IPS-15b (cell line): ENCODE data around the gene KCNG4.

Experiments
- H3K27me3 ChIP-seq: one replicate; pipeline ENCODE4 v1.6.1; 2013; ENCODE audit warnings: low read length; ENCODE audit not compliant: control insufficient read depth, insufficient read depth
- H3K36me3 ChIP-seq: one replicate; pipeline ENCODE4 v1.6.1; 2013; ENCODE audit warnings: low read length; ENCODE audit not compliant: control insufficient read depth, insufficient read depth
- H3K4me1 ChIP-seq: one replicate; pipeline ENCODE4 v1.6.1; 2013; ENCODE audit warnings: mild to moderate bottlenecking, low read length; ENCODE audit not compliant: control insufficient read depth, insufficient read depth
- H3K4me3 ChIP-seq: one replicate; pipeline ENCODE4 v1.5.1; 2013; ENCODE audit warnings: low read depth, low read length
- H3K9ac ChIP-seq: one replicate; pipeline ENCODE4 v1.6.1; 2013; ENCODE audit warnings: low read depth, mild to moderate bottlenecking, low read length
- H3K9me3 ChIP-seq: one replicate; pipeline ENCODE4 v1.6.1; 2013; ENCODE audit warnings: mild to moderate bottlenecking, low read length; ENCODE audit not compliant: control insufficient read depth, insufficient read depth

The KCNG4 gene

GRCh38 chr16:84239909-84240308, at the start of gene KCNG4:
TSS of gene KCNG4 (minus strand) at chr16:84240012. CDS start at chr16:84237485, 2,527 bp downstream.
- H3K27me3 ChIP-seq, result no peaks in the 10 kb centered on the region
- no peaks in the 10 kb centered on the region for H3K4me1 ChIP-seq
- no peaks in the 10 kb centered on the region for H3K36me3 ChIP-seq
- H3K9ac ChIP-seq, result no peak within 1 kb of the TSS
- H3K4me3 ChIP-seq, result no peak within 1 kb of the TSS
- no peaks in the 10 kb centered on the region for H3K9me3 ChIP-seq

- H3K9me3 ChIP-seq, result no peaks in the 10 kb centered on the region
- no peaks in the 10 kb centered on the region for H3K36me3 ChIP-seq
- H3K9ac ChIP-seq, result no peak overlapping the region
- H3K4me3 ChIP-seq, result no peak overlapping the region
- peaks cover 2% of the 10 kb centered on the region for H3K27me3 ChIP-seq
- H3K4me1 ChIP-seq, result peaks cover 7% of the 10 kb centered on the region
Measured at GRCh38 chr16:84288902-84289301, 49.1 kb upstream of the KCNG4 start.

GRCh38 chr16:84286578-84287240, 46.9 kb upstream of the KCNG4 start:
- Histone ChIP-seq H3K9me3 (no peaks in the 10 kb centered on the region), H3K4me1 (peaks cover 16% of the 10 kb centered on the region), H3K27me3 (no peaks in the 10 kb centered on the region), H3K36me3 (no peaks in the 10 kb centered on the region), H3K9ac (no peak overlapping the region), H3K4me3 (no peak overlapping the region)

GRCh38 chr16:84284154-84284722, 44.4 kb upstream of the KCNG4 start:
- Histone ChIP-seq H3K9me3 (no peaks in the 10 kb centered on the region), H3K36me3 (no peaks in the 10 kb centered on the region), H3K9ac (peak overlapping the region; percentile 47), H3K4me3 (peak overlapping the region; percentile 22), H3K27me3 (no peaks in the 10 kb centered on the region), H3K4me1 (peaks cover 18% of the 10 kb centered on the region)

GRCh38 chr16:84283314-84284153, 43.7 kb upstream of the KCNG4 start:
- Histone ChIP-seq H3K36me3 (no peaks in the 10 kb centered on the region), H3K4me3 (peak overlapping the region; percentile 22), H3K4me1 (peaks cover 24% of the 10 kb centered on the region), H3K9ac (peak overlapping the region; percentile 47), H3K9me3 (no peaks in the 10 kb centered on the region), H3K27me3 (no peaks in the 10 kb centered on the region)

GRCh38 chr16:84282533-84282932, 42.7 kb upstream of the KCNG4 start:
- H3K27me3 ChIP-seq, result no peaks in the 10 kb centered on the region
- H3K4me3 ChIP-seq, result no peak overlapping the region

GRCh38 chr16:84281074-84281473, 41.3 kb upstream of the KCNG4 start:
- no peaks in the 10 kb centered on the region for H3K27me3 ChIP-seq
- no peaks in the 10 kb centered on the region for H3K36me3 ChIP-seq
- no peak overlapping the region for H3K9ac ChIP-seq
- peaks cover 24% of the 10 kb centered on the region for H3K4me1 ChIP-seq
- no peak overlapping the region for H3K4me3 ChIP-seq
- H3K9me3 ChIP-seq, result no peaks in the 10 kb centered on the region

More at GRCh38 chr16:84282533-84282932, 42.7 kb upstream of the KCNG4 start:
- Histone ChIP-seq H3K9ac (no peak overlapping the region), H3K4me1 (peaks cover 24% of the 10 kb centered on the region), H3K9me3 (no peaks in the 10 kb centered on the region), H3K36me3 (no peaks in the 10 kb centered on the region)

- Histone ChIP-seq H3K9ac (no peak overlapping the region), H3K27me3 (no peaks in the 10 kb centered on the region), H3K4me1 (peaks cover 24% of the 10 kb centered on the region), H3K9me3 (no peaks in the 10 kb centered on the region), H3K4me3 (no peak overlapping the region), H3K36me3 (no peaks in the 10 kb centered on the region)
Measured at GRCh38 chr16:84279881-84280280, 40.1 kb upstream of the KCNG4 start.

- Histone ChIP-seq H3K4me3 (no peak overlapping the region), H3K9me3 (no peaks in the 10 kb centered on the region), H3K36me3 (no peaks in the 10 kb centered on the region), H3K27me3 (no peaks in the 10 kb centered on the region), H3K9ac (no peak overlapping the region), H3K4me1 (peaks cover 18% of the 10 kb centered on the region)
Measured at GRCh38 chr16:84278968-84279367, 39.2 kb upstream of the KCNG4 start.

- no peaks in the 10 kb centered on the region for H3K36me3 ChIP-seq
- no peaks in the 10 kb centered on the region for H3K27me3 ChIP-seq
- H3K4me3 ChIP-seq, result no peak overlapping the region
- no peak overlapping the region for H3K9ac ChIP-seq
- H3K4me1 ChIP-seq, result peaks cover 11% of the 10 kb centered on the region
- H3K9me3 ChIP-seq, result no peaks in the 10 kb centered on the region
Measured at GRCh38 chr16:84278333-84278732, 38.5 kb upstream of the KCNG4 start.

- peaks cover 8% of the 10 kb centered on the region for H3K4me1 ChIP-seq
- no peak overlapping the region for H3K4me3 ChIP-seq
- peaks cover 4% of the 10 kb centered on the region for H3K27me3 ChIP-seq
- H3K9me3 ChIP-seq, result no peaks in the 10 kb centered on the region
- H3K36me3 ChIP-seq, result no peaks in the 10 kb centered on the region
- no peak overlapping the region for H3K9ac ChIP-seq
Measured at GRCh38 chr16:84277244-84277823, 37.5 kb upstream of the KCNG4 start.
